ENCODE data around the gene B4GALT5.

- TF ChIP-seq POLR2A (IDR thresholded peaks at IDR 0.05) (no peak), CTCF (IDR thresholded peaks at IDR 0.05 in 8 of 11, conservative IDR thresholded peaks at IDR 0.05 in 3 of 11) (no peak), POLR2AphosphoS5 (IDR thresholded peaks at IDR 0.05) (no peak)
Measured at GRCh38 chr20:49696594-49696993, 17.1 kb downstream of the B4GALT5 start.

Data from spleen (tissue), 7 donors.